HepG2 (cell line): ENCODE data around the gene CDIP1. TPM values are rescaled to one million over a fixed set of nuclear protein-coding genes. Genes with fewer than 3 reads are reported as not detected.
A peak's percentile ranks its signal among the peaks of the same experiment; 100 is the strongest.

Experiments
- BCL6 ChIP-seq: IDR thresholded peaks from 2 replicates; pipeline ENCODE4 v1.6.1; 2016; ENCODE audit warnings: missing genetic modification reagents, missing compliant biosample characterization
- CENPX ChIP-seq: sonication (generic); formaldehyde crosslinking; IDR thresholded peaks from 2 replicates; pipeline ENCODE4 v1.9.0; 2021; ENCODE audit warnings: mild to moderate bottlenecking, missing genetic modification reagents, moderate library complexity
- PRDM10 ChIP-seq: sonication (generic); formaldehyde crosslinking; IDR thresholded peaks from 2 replicates; pipeline ENCODE4 v1.4.0; 2020; ENCODE audit warnings: low read depth, missing genetic modification reagents
- WIZ ChIP-seq: sonication (generic); formaldehyde crosslinking; IDR thresholded peaks from 2 replicates; pipeline ENCODE4 v1.5.1; 2020; ENCODE audit warnings: mild to moderate bottlenecking, missing genetic modification reagents
- YEATS2 ChIP-seq: sonication (generic); formaldehyde crosslinking; IDR thresholded peaks from 2 replicates; pipeline ENCODE4 v1.4.0; 2020; ENCODE audit warnings: missing genetic modification reagents, borderline replicate concordance
- YY1 ChIP-seq: IDR thresholded peaks from 2 replicates; pipeline ENCODE4 v1.6.1; 2011; ENCODE audit warnings: low read length, low read depth, moderate library complexity, mild to moderate bottlenecking; ENCODE audit not compliant: insufficient read depth, insufficient replicate concordance
- ZBTB43 ChIP-seq: sonication (generic); formaldehyde crosslinking; conservative IDR thresholded peaks from 2 replicates; pipeline ENCODE4 v1.4.0; 2020; ENCODE audit warnings: missing genetic modification reagents
- ZKSCAN5 ChIP-seq: sonication (generic); formaldehyde crosslinking; IDR thresholded peaks from 2 replicates; pipeline ENCODE4 v1.5.1; 2020; ENCODE audit warnings: mild to moderate bottlenecking, missing genetic modification reagents
- ZNF225 ChIP-seq: sonication (generic); formaldehyde crosslinking; IDR thresholded peaks from 2 replicates; pipeline ENCODE4 v1.4.0; 2020; ENCODE audit warnings: mild to moderate bottlenecking, missing genetic modification reagents
- ZNF563 ChIP-seq: sonication (generic); formaldehyde crosslinking; IDR thresholded peaks from 2 replicates; pipeline ENCODE4 v1.8.0; 2022; ENCODE audit warnings: mild to moderate bottlenecking, moderate library complexity, missing genetic modification reagents
- ZNF883 ChIP-seq: sonication (generic); formaldehyde crosslinking; IDR thresholded peaks from 2 replicates; pipeline ENCODE4 v1.5.1; 2020; ENCODE audit warnings: mild to moderate bottlenecking, missing genetic modification reagents; ENCODE audit errors: not compliant biosample characterization
- polyA plus RNA-seq, 8 experiments: library from polyadenylated mRNA; depleted of rRNA in 3 of 8; stranded (reverse) in 7 of 8; unstranded in 1 of 8; fragments of >200 nt; fragmentation: Illumina TruSeq in 4 of 8; extraction: Trizol in 4 of 8; gene quantifications; 2 replicates each; pipeline versions ENCODE4 v1.2.1 to v1.2.3, GENCODE V29; 2011 to 2016; ENCODE audit warnings: low read depth in 4 of 8, missing spikeins in 1 of 8, mixed read lengths in 1 of 8; ENCODE audit not compliant: insufficient read depth in 1 of 8
- total RNA-seq, 5 experiments: library from RNA; depleted of rRNA; stranded (reverse); fragments of >200 nt; fragmentation: Illumina TruSeq; extraction: Trizol; gene quantifications; 2 replicates each; pipeline ENCODE4 v1.2.3, GENCODE V29; 2016; ENCODE audit warnings: low read depth in 1 of 5
- TF ChIP-seq, protein P1 (sequence below): IDR thresholded peaks from 2 replicates; pipeline ENCODE4 v1.6.1; 2016
- TF ChIP-seq, protein P2 (sequence below): fragments of 450-650 bp; IDR thresholded peaks from 2 replicates; pipeline ENCODE4 v1.6.1; 2017
- TF ChIP-seq, protein P3 (sequence below): sonication (generic); formaldehyde crosslinking; conservative IDR thresholded peaks from 2 replicates; pipeline ENCODE4 v1.4.0; 2020; ENCODE audit warnings: mild to moderate bottlenecking, missing genetic modification reagents, moderate library complexity

The CDIP1 gene
- total and polyA plus RNA-seq, 2 of the 13 experiments (the other 11 are each of a cell fraction or from before 2014, with no cell fraction given), result 31.2 to 56.7 TPM

DNA sequence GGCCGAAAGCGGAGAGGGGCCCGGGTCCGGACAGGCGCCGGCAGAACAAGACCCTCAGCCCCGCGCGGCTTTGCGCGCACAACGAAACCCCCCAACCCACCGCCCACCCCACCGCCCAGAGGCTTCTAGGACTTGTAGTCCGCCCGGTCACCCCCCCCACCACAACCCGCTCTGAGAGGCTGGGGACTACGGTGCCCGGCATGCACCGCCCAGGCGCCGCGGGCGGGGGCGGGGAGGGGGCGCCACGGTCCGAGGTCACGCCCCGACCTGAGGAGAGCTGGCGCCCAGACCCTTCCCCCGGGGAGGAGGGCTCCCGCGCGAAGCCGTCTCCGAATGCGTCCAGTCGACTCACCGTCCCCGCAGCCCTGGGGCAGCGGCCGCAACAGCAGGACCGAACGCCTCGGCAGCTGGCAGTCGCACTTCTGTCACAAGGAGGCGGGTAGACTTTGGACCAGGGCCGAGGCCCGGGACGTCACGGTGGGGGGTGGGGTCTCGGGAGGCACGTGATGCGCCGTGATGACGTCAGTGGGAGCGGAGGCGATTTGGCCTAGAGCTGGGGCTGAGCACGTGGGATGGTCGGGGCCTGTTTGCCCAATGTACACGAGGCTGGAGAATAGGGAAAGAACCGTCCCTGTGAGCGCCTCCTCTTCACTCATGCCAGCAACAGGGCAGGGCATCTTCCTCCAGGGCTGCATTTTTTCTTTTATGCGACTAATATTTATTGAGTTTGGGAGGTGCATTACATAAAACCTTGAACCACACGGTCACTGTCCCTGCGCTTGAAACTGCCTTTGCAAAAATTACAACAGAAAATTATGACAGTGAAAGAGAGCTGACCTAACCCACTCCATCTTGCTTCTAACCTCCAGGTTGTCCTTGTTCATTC, at the start of gene CDIP1 (continued):
- peak; percentile 100 for TF ChIP-seq ZNF225 (CRISPR knock-in tag)
- TF ChIP-seq, protein P1, sequence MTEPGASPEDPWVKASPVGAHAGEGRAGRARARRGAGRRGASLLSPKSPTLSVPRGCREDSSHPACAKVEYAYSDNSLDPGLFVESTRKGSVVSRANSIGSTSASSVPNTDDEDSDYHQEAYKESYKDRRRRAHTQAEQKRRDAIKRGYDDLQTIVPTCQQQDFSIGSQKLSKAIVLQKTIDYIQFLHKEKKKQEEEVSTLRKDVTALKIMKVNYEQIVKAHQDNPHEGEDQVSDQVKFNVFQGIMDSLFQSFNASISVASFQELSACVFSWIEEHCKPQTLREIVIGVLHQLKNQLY (CRISPR knock-in tag), result peak; percentile 94
- TF ChIP-seq YEATS2 (CRISPR knock-in tag), result peak; percentile 94
- peak; percentile 97 for TF ChIP-seq ZBTB43 (CRISPR knock-in tag)
- peak; percentile 99 for TF ChIP-seq ZNF883 (CRISPR knock-in tag)
- TF ChIP-seq, protein P2, sequence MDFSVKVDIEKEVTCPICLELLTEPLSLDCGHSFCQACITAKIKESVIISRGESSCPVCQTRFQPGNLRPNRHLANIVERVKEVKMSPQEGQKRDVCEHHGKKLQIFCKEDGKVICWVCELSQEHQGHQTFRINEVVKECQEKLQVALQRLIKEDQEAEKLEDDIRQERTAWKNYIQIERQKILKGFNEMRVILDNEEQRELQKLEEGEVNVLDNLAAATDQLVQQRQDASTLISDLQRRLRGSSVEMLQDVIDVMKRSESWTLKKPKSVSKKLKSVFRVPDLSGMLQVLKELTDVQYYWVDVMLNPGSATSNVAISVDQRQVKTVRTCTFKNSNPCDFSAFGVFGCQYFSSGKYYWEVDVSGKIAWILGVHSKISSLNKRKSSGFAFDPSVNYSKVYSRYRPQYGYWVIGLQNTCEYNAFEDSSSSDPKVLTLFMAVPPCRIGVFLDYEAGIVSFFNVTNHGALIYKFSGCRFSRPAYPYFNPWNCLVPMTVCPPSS, result no peak
- no peak; the same call in 1 of the 2 replicates for TF ChIP-seq PRDM10 (CRISPR knock-in tag)
- no peak for TF ChIP-seq CENPX (CRISPR knock-in tag)
- TF ChIP-seq YY1, result no peak
- TF ChIP-seq ZNF563 (CRISPR knock-in tag), result peak; percentile 99
- TF ChIP-seq, protein P3, sequence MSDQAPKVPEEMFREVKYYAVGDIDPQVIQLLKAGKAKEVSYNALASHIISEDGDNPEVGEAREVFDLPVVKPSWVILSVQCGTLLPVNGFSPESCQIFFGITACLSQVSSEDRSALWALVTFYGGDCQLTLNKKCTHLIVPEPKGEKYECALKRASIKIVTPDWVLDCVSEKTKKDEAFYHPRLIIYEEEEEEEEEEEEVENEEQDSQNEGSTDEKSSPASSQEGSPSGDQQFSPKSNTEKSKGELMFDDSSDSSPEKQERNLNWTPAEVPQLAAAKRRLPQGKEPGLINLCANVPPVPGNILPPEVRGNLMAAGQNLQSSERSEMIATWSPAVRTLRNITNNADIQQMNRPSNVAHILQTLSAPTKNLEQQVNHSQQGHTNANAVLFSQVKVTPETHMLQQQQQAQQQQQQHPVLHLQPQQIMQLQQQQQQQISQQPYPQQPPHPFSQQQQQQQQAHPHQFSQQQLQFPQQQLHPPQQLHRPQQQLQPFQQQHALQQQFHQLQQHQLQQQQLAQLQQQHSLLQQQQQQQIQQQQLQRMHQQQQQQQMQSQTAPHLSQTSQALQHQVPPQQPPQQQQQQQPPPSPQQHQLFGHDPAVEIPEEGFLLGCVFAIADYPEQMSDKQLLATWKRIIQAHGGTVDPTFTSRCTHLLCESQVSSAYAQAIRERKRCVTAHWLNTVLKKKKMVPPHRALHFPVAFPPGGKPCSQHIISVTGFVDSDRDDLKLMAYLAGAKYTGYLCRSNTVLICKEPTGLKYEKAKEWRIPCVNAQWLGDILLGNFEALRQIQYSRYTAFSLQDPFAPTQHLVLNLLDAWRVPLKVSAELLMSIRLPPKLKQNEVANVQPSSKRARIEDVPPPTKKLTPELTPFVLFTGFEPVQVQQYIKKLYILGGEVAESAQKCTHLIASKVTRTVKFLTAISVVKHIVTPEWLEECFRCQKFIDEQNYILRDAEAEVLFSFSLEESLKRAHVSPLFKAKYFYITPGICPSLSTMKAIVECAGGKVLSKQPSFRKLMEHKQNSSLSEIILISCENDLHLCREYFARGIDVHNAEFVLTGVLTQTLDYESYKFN (CRISPR knock-in tag), result peak; percentile 76
- peak; percentile 98 for TF ChIP-seq WIZ (CRISPR knock-in tag)
- TF ChIP-seq ZKSCAN5 (CRISPR knock-in tag), result peak; percentile 88
- peak; percentile 66 for TF ChIP-seq BCL6 (CRISPR knock-in tag)
